ENCODE measurements around the gene C19orf25.

GRCh38 chr19:1471515-1472160 is 7.4 kb downstream of the C19orf25 start:
- TF ChIP-seq POU6F1 (CRISPR knock-in tag; IDR thresholded peaks at IDR 0.05; ENCODE audit: borderline replicate concordance, low read depth) (no peak), CSRNP3 (CRISPR knock-in tag; IDR thresholded peaks at IDR 0.05) (no peak), TSHZ2 (CRISPR knock-in tag; IDR thresholded peaks at IDR 0.05) (no peak), CREB5 (CRISPR knock-in tag; IDR thresholded peaks at IDR 0.05; ENCODE audit: low read depth) (no peak), ZFP30 (CRISPR knock-in tag; IDR thresholded peaks at IDR 0.05) (no peak), ISL1 (CRISPR knock-in tag; IDR thresholded peaks at IDR 0.05) (no peak), PATZ1 (CRISPR knock-in tag; IDR thresholded peaks at IDR 0.05; ENCODE audit: borderline replicate concordance) (no peak), ZFP3 (CRISPR knock-in tag; IDR thresholded peaks at IDR 0.05) (no peak), ARNTL (CRISPR knock-in tag; IDR thresholded peaks at IDR 0.05; ENCODE audit: borderline replicate concordance, low read depth) (no peak), OSR1 (CRISPR knock-in tag; IDR thresholded peaks at IDR 0.05) (no peak), CSDC2 (CRISPR knock-in tag; IDR thresholded peaks at IDR 0.05) (no peak)

Measured in SK-N-SH treated with all-trans-retinoic acid at 6 μM for 48 hours (cell line).